T-helper 2 cell treated with Interferon-gamma antibody and Interleukin-4, amounts not matched to agents 5 μg/mL and 100 μg/mL, for 36 hours (primary cell): ENCODE measurements around the gene PLXNA4.
"Not testable (repeated sequence)": the region's sequence is repeated elsewhere in the genome, so short reads cannot be mapped to it uniquely, and the experiment has no call there.

Source experiments
- DNase-seq: peaks from one replicate; pipeline ENCODE4 v3.0.0; 2021; ENCODE audit warnings: low spot score
- H3K27ac Mint-ChIP-seq: one replicate; pipeline ENCODE4 v1.8.0; 2021; ENCODE audit warnings: mild to moderate bottlenecking, mixed read lengths
- H3K27me3 Mint-ChIP-seq: one replicate; pipeline ENCODE4 v1.8.0; 2021; ENCODE audit warnings: low read depth, mixed read lengths
- H3K36me3 Mint-ChIP-seq: one replicate; pipeline ENCODE4 v1.8.0; 2021; ENCODE audit warnings: low read depth, mixed read lengths
- H3K4me1 Mint-ChIP-seq: one replicate; pipeline ENCODE4 v1.8.0; 2021; ENCODE audit warnings: low read depth, mixed read lengths
- H3K4me3 Mint-ChIP-seq: one replicate; pipeline ENCODE4 v1.8.0; 2022; ENCODE audit warnings: mild to moderate bottlenecking, moderate library complexity, mixed read lengths
- H3K9me3 Mint-ChIP-seq: one replicate; pipeline ENCODE4 v1.8.0; 2021; ENCODE audit warnings: mixed read lengths

PLXNA4 gene

DNA sequence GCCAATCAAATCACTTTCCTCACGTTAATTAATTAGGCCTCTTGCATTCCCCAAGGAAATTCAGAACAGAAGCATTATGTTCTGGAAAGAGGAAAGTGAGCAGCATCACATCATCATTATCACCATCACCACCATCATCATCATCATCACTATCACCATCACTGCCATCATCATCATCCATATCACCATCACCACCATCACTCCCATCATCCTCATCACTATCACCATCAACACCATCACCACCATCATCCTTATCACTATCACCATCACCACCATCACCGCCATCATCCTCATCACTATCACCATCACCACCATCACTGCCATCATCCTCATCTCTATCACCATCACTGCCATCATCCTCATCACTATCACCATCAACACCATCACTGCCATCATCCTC, 31.4 kb upstream of the PLXNA4 start:
- H3K9me3 Mint-ChIP-seq = no peaks in the 10 kb centered on the region
- peaks cover 1% of the 10 kb centered on the region for H3K27me3 Mint-ChIP-seq
- H3K4me1 Mint-ChIP-seq = no peaks in the 10 kb centered on the region
- no peak for DNase-seq
- H3K4me3 Mint-ChIP-seq = no peak overlapping the region
- no peaks in the 10 kb centered on the region for H3K36me3 Mint-ChIP-seq
- no peak overlapping the region for H3K27ac Mint-ChIP-seq

DNA sequence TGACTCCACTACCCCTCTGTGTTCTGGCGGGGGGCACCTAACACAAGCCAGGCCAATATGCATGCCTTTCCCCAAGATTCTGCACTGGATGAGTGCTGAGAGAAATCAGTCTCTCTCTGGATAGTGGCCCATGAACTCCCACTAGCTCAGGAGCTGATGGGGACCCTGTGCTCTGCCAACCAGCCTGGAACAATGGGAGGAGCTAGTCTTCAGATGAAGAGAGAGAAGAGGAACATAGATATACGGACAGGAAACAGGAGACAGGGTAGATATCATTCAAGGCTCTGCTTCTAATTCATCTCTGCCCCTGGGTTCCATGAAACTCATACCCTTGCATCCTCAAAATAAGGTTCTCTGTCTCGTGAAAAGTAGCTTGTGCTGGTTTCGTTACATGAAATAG, 27.9 kb upstream of the PLXNA4 start:
- Mint-ChIP-seq H3K4me1 (no peaks in the 10 kb centered on the region), H3K27me3 (peaks cover 6% of the 10 kb centered on the region), H3K36me3 (no peaks in the 10 kb centered on the region), H3K27ac (no peak overlapping the region), H3K9me3 (no peaks in the 10 kb centered on the region), H3K4me3 (no peak overlapping the region)
- DNase-seq = no peak

DNA sequence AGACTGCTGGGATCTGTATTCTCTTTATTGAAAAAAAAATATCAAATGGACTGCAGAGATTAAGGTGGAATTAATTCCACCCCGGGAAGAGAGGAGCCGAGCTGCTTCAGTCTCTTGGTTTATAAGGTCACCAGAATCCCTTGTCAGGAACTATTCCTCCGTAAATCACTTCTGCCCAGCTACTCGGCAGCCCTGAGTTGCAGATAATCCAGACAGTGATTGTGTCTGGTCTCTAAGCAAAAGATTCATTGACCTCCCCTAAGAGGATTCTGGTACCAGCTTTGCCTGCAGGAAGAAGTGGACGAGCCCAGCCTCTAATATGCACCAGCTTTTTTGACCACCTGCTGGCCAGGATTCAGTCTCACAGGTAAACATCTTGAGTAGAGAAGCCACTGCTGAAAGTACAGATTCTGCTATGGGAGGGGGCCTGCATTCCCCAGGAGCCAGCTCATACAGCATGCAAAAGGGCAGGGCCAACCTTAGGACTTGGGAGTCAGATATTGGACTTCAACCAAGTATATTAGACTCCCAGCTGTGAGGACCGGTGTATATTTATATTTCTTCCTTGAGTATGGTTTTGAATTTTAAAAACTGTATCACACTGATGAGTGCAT, 27.1 kb upstream of the PLXNA4 start:
- H3K36me3 Mint-ChIP-seq = no peaks in the 10 kb centered on the region
- H3K9me3 Mint-ChIP-seq = no peaks in the 10 kb centered on the region
- H3K27me3 Mint-ChIP-seq = peaks cover 13% of the 10 kb centered on the region
- H3K4me1 Mint-ChIP-seq = no peaks in the 10 kb centered on the region
- H3K27ac Mint-ChIP-seq = no peak overlapping the region
- no peak for DNase-seq
- H3K4me3 Mint-ChIP-seq = no peak overlapping the region

DNA sequence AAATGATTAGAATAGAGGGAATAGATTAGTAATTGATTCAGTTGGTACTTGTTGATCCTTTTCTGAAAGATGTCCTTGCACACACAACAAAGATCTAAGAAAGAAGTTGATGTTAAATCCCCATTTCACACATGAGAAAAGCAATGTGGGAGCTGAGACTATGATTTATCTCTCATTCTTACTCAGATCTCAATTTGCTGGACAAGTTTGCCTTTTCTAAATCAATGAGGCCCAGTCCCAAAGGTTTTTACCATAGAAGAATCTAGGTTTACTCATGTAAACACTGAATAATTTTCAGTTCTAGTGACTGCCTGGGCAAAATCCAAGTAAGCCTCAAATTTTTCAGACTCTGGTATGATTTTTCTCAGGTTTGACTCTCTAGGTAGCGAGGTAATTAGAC, 25.5 kb upstream of the PLXNA4 start:
- no peak overlapping the region for H3K4me3 Mint-ChIP-seq
- no peaks in the 10 kb centered on the region for H3K4me1 Mint-ChIP-seq
- H3K27me3 Mint-ChIP-seq = peaks cover 19% of the 10 kb centered on the region
- H3K36me3 Mint-ChIP-seq = no peaks in the 10 kb centered on the region
- H3K9me3 Mint-ChIP-seq = no peaks in the 10 kb centered on the region
- no peak overlapping the region for H3K27ac Mint-ChIP-seq
- no peak for DNase-seq

DNA sequence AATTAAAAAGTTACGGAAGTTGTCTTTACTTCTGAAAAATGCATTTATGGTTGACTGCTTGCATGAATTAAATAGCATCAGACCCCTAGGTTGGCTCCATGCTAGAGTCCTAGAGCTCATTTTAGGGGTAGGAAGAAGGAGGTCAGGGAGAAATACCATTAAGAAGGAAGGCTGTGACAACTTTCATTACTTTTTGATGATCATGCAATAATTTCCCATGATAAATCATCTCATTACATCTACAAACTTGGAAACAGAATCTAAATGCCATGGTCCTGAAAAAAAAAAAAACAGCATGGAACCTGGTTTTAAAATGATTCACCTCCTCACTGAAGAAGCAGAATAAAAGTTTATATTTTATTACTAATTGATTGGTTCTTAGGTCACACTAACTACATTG, 20.3 kb upstream of the PLXNA4 start:
- Mint-ChIP-seq H3K27ac (no peak overlapping the region), H3K4me3 (no peak overlapping the region), H3K27me3 (peaks cover 24% of the 10 kb centered on the region), H3K4me1 (no peaks in the 10 kb centered on the region), H3K36me3 (no peaks in the 10 kb centered on the region), H3K9me3 (no peaks in the 10 kb centered on the region)
- no peak for DNase-seq

DNA sequence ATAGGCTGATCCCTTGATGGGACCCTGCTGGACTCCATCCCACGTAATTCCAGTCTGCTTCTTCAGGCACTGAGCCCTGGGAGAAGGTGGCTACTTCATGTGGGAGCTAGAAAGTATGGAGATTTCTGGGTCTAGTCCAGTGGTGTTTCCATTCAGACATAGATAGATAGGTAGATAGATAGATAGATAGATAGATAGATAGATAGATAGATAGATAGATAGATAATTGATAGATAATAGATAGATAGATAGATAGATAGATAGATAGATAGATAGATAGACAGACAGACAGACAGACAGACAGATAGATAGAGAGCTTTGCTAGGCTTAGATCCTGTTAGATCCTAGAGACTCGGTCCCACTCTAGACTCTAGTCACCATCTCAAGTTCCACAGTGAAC, 18.5 kb upstream of the PLXNA4 start:
- not testable (repeated sequence) for H3K4me3 Mint-ChIP-seq, H3K4me1 Mint-ChIP-seq, DNase-seq, H3K9me3 Mint-ChIP-seq, H3K27ac Mint-ChIP-seq, H3K36me3 Mint-ChIP-seq
- H3K27me3 Mint-ChIP-seq = peaks cover 21% of the 10 kb centered on the region

DNA sequence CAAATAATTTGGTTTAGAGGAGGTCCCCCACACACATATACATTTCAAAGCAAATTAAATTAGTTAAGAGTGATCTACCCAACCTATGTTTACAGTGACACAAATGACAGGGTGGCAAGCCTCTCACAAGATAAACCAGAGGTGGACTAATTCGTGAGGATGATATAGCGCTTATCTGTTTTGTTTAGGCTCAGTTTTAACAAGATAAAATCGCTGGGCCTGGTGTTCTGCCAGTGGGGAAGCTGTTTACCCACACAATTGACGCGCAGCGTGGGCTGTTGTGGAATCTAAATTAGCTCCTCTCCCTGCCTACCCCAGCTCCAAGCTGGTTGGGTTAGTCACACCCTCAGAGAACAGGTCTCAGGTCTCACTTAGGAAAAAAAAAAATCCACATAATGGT, 16.7 kb upstream of the PLXNA4 start:
- DNase-seq = no peak
- Mint-ChIP-seq H3K27me3 (peaks cover 18% of the 10 kb centered on the region), H3K4me3 (no peak overlapping the region), H3K27ac (no peak overlapping the region), H3K9me3 (no peaks in the 10 kb centered on the region), H3K4me1 (no peaks in the 10 kb centered on the region), H3K36me3 (no peaks in the 10 kb centered on the region)

DNA sequence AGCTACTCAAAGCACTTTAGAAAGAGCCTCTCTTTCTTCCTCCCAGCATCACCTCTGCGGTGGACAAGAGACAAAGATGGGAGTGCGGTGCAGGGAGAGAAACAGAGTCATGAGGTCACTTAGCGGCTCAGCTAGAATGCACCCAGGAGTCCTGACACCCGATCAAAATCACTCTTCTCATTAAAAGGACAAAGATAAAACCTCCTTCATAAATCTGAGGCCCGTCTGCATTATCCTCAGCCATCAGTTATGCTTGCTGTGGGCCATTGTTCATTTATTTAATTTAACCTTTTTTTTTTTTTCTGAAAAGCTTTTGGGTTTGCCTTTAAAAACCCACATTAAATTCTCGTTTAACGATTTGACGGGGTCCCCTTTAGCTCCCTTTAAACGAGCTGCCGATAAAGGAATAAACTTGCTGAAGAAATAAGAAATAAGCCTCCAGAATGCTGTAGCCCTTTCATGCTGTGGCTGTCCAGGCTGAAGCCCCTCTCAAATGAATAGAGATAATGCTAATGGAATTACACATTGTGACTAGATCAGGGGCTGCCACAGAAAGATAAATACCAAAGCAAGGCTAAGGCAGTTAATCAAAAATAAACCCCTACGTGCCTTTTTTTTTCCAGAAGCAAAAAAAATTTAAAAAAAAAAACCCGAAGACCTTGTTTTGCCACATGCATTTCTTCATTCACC, 16.1 kb upstream of the PLXNA4 start:
- no peaks in the 10 kb centered on the region for H3K9me3 Mint-ChIP-seq
- no peaks in the 10 kb centered on the region for H3K36me3 Mint-ChIP-seq
- no peaks in the 10 kb centered on the region for H3K4me1 Mint-ChIP-seq
- no peak overlapping the region for H3K27ac Mint-ChIP-seq
- H3K27me3 Mint-ChIP-seq = peaks cover 22% of the 10 kb centered on the region
- H3K4me3 Mint-ChIP-seq = no peak overlapping the region
- no peak for DNase-seq

DNA sequence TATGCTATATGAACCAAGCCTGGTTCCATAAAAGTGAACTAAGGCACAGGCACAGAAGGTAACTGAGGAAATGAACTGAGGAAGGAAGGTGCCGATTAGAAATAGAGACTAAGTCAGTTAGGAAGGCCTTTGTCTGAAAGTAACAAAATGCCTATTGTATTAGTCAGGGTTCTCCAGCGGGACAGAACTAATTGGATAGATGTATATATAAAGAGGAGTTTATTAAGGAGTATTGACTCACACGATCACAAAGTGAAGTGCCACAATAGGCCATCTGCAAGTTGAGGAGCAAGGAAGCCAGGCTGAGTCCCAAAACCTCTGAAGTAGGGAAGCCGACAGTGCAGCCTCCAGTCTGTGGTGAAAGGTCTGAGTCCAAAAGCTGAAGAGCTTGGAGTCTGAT, 13.9 kb upstream of the PLXNA4 start:
- H3K27ac Mint-ChIP-seq = no peak overlapping the region
- no peak overlapping the region for H3K4me3 Mint-ChIP-seq
- H3K9me3 Mint-ChIP-seq = no peaks in the 10 kb centered on the region
- H3K27me3 Mint-ChIP-seq = peaks cover 25% of the 10 kb centered on the region
- no peak for DNase-seq
- H3K4me1 Mint-ChIP-seq = no peaks in the 10 kb centered on the region
- no peaks in the 10 kb centered on the region for H3K36me3 Mint-ChIP-seq

DNA sequence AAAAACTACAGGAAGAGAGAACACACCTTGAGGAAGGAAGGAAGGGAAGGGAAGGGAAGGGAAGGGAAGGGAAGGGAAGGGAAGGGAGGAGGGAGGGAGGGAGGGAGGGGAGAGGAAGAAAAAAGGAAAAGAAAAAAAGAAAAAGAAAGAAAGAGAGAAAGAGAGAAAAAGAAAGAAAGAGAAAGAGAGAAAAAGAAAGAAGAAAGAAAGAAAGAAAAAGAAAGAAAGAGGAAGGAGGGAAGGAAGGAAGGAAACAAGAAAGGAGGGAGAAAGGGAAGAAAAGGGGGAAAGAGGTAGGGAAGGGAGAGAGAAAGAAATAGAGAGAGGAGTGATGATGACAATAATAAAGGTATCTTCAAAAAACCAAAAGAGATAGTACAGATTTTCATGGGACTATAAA, 12.3 kb upstream of the PLXNA4 start:
- Mint-ChIP-seq H3K27ac (no peak overlapping the region), H3K4me1 (no peaks in the 10 kb centered on the region), H3K27me3 (peaks cover 34% of the 10 kb centered on the region), H3K36me3 (no peaks in the 10 kb centered on the region), H3K4me3 (no peak overlapping the region), H3K9me3 (no peaks in the 10 kb centered on the region)
- DNase-seq = no peak

DNA sequence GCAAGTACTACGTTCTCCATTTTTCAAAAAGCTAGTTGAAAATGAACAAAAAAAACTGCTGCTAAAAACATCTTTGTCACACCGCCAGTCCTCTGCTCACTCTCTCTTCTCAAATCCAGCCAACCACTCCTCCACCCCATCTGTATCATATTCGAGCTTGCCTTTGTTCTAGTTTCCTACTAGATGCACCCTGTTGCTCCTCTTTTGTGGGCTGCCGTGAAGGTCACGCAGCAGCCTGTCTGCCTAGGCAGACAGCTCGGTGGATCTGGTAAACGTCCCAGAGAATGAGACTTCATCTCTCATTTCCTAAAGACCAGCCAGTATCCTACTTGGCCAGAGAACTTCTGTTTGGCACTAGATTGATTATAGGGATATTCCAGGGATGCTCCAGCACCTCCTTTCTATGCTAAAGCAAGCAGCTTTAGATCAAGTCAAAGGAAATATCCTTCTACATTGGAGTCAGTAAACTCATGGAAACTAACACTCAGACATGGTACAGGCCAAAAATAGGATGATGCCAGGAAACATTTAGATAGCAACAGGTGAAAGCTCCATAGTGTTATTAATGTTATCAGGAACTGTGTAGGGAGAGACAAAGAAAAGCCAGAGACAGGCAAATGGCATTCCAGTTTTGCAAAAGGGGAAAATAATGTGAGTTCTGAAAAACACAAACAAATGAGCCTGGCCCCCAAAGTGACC, 8.7 kb upstream of the PLXNA4 start:
- no peak overlapping the region for H3K27ac Mint-ChIP-seq
- peaks cover 37% of the 10 kb centered on the region for H3K27me3 Mint-ChIP-seq
- H3K9me3 Mint-ChIP-seq = no peaks in the 10 kb centered on the region
- no peak overlapping the region for H3K4me3 Mint-ChIP-seq
- no peaks in the 10 kb centered on the region for H3K36me3 Mint-ChIP-seq
- peaks cover 4% of the 10 kb centered on the region for H3K4me1 Mint-ChIP-seq
- no peak for DNase-seq

DNA sequence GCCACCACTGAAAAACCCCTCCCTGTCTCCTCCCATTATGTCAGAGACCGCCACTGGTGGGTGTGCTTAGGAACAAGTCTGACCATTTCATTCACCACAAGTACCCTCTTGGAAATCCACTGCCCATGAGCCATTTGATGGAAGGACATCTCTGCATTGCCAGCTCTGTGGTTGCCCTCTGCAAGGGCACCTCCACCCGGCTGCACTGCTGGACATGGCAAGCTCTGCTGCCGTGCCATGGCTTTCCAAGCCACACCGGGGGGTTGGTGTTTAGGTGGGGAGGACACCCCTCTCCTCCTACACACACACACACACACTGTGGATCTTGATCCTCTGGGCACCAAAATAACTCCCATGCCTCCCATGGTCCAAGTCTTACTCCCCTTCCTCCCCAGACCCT, 5.2 kb upstream of the PLXNA4 start:
- no peaks in the 10 kb centered on the region for H3K9me3 Mint-ChIP-seq
- H3K4me1 Mint-ChIP-seq = peaks cover 9% of the 10 kb centered on the region
- H3K4me3 Mint-ChIP-seq = no peak overlapping the region
- no peak overlapping the region for H3K27ac Mint-ChIP-seq
- H3K27me3 Mint-ChIP-seq = peaks cover 44% of the 10 kb centered on the region
- DNase-seq = no peak
- no peaks in the 10 kb centered on the region for H3K36me3 Mint-ChIP-seq

DNA sequence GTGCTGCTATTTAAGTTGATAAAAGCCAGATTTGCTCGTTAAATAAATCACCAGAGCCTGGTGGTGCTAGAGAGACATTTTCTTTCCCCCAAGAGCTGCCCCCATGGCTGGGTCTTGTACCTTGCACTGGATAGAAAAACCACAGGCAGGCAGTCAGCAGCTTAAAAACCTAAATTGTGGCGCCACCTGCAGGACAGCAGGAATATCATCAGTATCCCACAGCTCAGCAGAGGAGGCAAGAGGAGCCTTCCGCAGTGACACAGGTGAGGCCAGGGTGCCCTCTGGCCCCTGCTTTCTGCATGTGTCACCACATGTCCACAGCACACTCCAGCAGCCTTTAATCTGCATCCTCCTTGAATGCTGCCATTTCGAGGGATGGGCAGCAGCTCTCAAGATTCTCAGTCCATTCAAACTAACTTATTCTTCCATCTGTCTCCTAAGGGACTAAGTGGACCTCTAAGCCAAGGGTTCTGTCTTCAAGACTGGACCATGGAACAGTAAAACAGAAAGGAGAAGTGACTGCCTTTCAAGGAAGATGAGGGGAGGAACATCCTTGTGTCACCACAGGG, 4.5 kb upstream of the PLXNA4 start:
- Mint-ChIP-seq H3K27ac (no peak overlapping the region), H3K4me3 (no peak overlapping the region), H3K4me1 (peaks cover 9% of the 10 kb centered on the region), H3K36me3 (no peaks in the 10 kb centered on the region), H3K9me3 (no peaks in the 10 kb centered on the region), H3K27me3 (peaks cover 50% of the 10 kb centered on the region)
- peak; percentile 54 for DNase-seq

DNA sequence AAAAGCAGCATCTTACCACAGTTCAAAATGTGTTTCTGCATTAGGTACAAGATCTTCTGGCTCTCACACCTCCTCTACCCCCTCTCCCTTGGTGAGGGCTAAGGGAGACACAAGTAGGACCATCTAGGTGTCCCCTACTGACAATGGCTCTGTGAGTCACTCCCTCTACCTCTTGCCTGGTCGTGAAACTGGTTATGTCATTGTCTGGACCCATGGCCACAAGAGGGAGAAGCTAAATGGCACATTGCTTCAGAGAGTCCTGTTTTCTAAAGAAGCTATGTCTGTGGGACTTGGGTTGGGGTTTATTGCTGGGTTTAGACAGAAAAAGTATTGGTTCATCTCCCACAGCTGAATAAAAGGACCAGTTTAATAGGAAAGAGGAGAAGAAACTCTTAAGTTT, 4.0 kb upstream of the PLXNA4 start:
- no peaks in the 10 kb centered on the region for H3K9me3 Mint-ChIP-seq
- H3K4me3 Mint-ChIP-seq = no peak overlapping the region
- peaks cover 55% of the 10 kb centered on the region for H3K27me3 Mint-ChIP-seq
- no peak for DNase-seq
- H3K36me3 Mint-ChIP-seq = no peaks in the 10 kb centered on the region
- H3K4me1 Mint-ChIP-seq = peaks cover 10% of the 10 kb centered on the region
- no peak overlapping the region for H3K27ac Mint-ChIP-seq
